GM06990 (cell line): ENCODE data around the gene NLRP11.

Experiments
- DNase-seq: peaks from one replicate; pipeline ENCODE4 v3.0.0-alpha.2; 2011; ENCODE audit not compliant: insufficient read length; ENCODE audit errors: extremely low read depth
- H3K27me3 ChIP-seq: replicated peaks from 2 replicates; pipeline ENCODE4 v1.6.0; 2011; ENCODE audit warnings: low read length; ENCODE audit not compliant: control insufficient read depth, insufficient read depth
- H3K36me3 ChIP-seq: 2 replicates; pipeline ENCODE4 v1.5.1; 2011; ENCODE audit warnings: low read length; ENCODE audit not compliant: control insufficient read depth, insufficient read depth
- H3K4me3 ChIP-seq: replicated peaks from 2 replicates; pipeline ENCODE4 v1.5.1; 2011; ENCODE audit warnings: low read depth, mild to moderate bottlenecking, control low read depth, low read length
- TF ChIP-seq, protein P1 (sequence below): IDR thresholded peaks from 2 replicates; pipeline ENCODE4 v1.5.1; 2011; ENCODE audit warnings: low read length, control low read depth, mild to moderate bottlenecking, inconsistent platforms; ENCODE audit not compliant: insufficient read depth, poor library complexity, severe bottlenecking

The NLRP11 gene

DNA sequence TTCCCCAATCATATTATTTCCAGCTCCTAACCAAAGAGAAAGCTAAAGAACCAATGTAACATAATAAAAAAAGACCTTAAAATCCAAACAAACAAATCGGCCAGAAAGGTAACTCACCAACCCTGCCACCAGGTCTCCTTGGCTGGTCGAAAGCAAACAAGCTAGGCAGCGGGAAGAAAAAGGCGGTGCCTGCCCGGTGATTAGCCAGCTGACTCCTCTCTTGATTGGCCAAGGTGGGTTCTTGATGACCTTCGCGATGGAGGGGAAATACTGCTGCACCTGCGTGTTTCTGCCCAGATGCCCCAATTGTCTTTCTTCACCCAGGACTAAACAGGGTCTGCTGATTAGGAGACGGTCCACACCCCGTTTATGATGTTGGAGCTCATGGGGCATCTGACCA is at the start of gene NLRP11:
TSS of gene NLRP11 (minus strand) at position 154 of the 400 bp plus-strand sequence. CDS start 13,825 bp downstream, outside the sequence.
- DNase-seq: no peak
- TF ChIP-seq, protein P1, sequence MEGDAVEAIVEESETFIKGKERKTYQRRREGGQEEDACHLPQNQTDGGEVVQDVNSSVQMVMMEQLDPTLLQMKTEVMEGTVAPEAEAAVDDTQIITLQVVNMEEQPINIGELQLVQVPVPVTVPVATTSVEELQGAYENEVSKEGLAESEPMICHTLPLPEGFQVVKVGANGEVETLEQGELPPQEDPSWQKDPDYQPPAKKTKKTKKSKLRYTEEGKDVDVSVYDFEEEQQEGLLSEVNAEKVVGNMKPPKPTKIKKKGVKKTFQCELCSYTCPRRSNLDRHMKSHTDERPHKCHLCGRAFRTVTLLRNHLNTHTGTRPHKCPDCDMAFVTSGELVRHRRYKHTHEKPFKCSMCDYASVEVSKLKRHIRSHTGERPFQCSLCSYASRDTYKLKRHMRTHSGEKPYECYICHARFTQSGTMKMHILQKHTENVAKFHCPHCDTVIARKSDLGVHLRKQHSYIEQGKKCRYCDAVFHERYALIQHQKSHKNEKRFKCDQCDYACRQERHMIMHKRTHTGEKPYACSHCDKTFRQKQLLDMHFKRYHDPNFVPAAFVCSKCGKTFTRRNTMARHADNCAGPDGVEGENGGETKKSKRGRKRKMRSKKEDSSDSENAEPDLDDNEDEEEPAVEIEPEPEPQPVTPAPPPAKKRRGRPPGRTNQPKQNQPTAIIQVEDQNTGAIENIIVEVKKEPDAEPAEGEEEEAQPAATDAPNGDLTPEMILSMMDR: no peak
- Histone ChIP-seq H3K27me3 (no peaks in the 10 kb centered on the region), H3K4me3 (no peak within 1 kb of the TSS), H3K36me3 (no peaks in the 10 kb centered on the region)

DNA sequence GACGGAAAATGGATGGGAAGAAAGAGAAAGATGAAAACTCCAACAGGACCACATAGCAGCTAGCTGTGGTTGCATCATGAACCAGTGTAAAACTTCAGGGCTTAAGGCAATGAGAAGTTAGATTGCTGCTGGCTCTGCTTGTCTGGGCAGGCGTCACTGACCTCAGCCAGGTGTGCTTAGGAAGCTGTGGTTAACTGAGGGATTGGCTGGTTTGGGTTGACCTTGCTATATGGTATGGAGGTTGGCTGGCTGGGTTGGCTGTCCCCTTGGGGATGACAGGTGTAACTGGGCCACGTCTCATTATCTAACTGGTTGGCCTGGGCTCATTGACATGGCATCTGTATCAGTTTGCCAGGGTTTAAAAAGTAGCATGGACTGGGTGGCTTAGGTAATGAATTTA is 45.4 kb upstream of the NLRP11 start:
- DNase-seq: no peak
- Histone ChIP-seq H3K36me3 (no peaks in the 10 kb centered on the region), H3K27me3 (no peaks in the 10 kb centered on the region), H3K4me3 (no peak overlapping the region)
- TF ChIP-seq, protein P1: no peak

DNA sequence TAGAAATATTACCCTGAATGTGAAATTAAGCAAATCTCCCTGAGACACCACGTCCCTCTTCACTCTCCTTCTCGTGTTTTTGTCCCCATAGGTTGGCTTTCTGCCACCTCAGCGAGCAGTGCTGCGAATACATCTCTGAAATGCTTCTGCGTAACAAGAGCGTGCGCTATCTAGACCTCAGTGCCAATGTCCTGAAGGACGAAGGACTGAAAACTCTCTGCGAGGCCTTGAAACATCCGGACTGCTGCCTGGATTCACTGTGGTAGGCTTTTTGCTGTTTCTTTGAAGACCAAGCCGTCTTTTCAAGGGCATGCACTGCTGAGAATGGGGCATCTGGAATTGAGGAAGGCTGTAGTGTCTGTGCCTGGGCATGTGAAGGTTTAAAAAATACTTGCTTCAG is 38.9 kb upstream of the NLRP11 start:
- TF ChIP-seq, protein P1: no peak
- no peaks in the 10 kb centered on the region for H3K27me3 ChIP-seq
- no peak overlapping the region for H3K4me3 ChIP-seq
- no peak for DNase-seq
- no peaks in the 10 kb centered on the region for H3K36me3 ChIP-seq

DNA sequence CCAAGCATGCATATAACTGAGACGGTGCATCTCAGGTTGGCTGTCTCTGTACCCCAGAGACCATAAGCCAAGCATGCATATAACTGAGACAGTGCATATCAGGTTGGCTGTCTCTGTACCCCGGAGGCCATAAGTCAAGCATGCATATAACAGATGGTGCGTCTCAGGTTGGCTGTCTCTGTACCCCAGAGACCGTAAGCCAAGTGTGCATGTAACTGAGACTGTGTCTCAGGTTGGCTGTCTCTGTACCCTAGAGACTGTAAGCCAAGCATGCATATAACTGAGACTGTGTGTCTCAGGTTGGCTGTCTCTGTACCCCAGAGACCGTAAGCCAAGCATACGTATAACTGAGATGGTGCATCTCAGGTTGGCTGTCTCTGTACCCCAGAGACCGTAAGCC is 35.3 kb upstream of the NLRP11 start:
- DNase-seq: no peak
- TF ChIP-seq, protein P1: no peak
- H3K27me3 ChIP-seq: no peaks in the 10 kb centered on the region
- H3K36me3 ChIP-seq: no peaks in the 10 kb centered on the region
- H3K4me3 ChIP-seq: no peak overlapping the region

DNA sequence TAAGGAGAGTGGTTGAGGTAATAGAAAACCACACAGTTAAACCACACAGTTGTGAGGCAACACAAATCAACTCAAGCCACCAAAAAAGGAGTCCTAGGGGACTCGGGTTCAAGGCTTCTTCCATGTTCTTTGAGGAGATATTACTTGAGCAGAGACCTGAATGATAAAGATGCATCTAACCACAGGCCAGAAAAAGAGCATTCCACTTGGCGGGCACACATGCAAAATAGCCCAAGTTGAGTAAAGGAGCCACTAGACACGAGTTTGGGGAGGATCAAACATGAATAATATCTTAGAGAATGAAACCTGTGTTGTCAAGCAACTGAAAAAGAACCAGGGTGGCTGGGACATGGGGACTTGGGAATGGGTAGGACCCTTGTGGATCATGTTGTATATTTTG is 34.7 kb upstream of the NLRP11 start:
- no peak for DNase-seq
- TF ChIP-seq, protein P1: no peak
- no peaks in the 10 kb centered on the region for H3K27me3 ChIP-seq
- H3K36me3 ChIP-seq: no peaks in the 10 kb centered on the region
- no peak overlapping the region for H3K4me3 ChIP-seq

DNA sequence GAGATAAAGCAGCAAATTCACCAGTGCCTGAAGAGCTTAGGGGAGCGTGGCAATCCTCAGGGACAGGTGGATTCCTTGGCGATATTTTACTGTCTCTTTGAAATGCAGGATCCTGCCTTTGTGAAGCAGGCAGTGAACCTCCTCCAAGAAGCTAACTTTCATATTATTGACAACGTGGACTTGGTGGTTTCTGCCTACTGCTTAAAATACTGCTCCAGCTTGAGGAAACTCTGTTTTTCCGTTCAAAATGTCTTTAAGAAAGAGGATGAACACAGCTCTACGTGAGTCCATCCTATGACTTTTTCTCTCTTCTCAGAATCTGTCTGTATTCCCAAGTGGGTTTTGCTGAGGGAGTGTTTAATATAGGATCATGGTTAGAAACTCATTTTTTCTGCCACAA is 27.2 kb upstream of the NLRP11 start:
- H3K27me3 ChIP-seq: no peaks in the 10 kb centered on the region
- TF ChIP-seq, protein P1: no peak
- no peak for DNase-seq

More for the DNA sequence above, 27.2 kb upstream of the NLRP11 start:
- H3K4me3 ChIP-seq: peak overlapping the region; percentile 20
- no peaks in the 10 kb centered on the region for H3K36me3 ChIP-seq
